Central memory CD4-positive, alpha-beta T cell (primary cell): Measurements from ENCODE around the gene VILL.
"Not testable (repeated sequence)": the region's sequence is repeated elsewhere in the genome, so short reads cannot be mapped to it uniquely, and the experiment has no call there.

ENCODE experiments used
- DNase-seq: peaks from one replicate; pipeline ENCODE4 v3.0.0; 2022

The VILL gene

GRCh38 chr3:37987315-37987697 lies 3.3 kb upstream of the VILL start:
- DNase-seq = no peak

GRCh38 chr3:37987751-37988179 lies 2.8 kb upstream of the VILL start:
- DNase-seq = no peak

- not testable (repeated sequence) for DNase-seq
Observed at GRCh38 chr3:37988376-37988775, 2.2 kb upstream of the VILL start.

- DNase-seq = no peak
Observed at GRCh38 chr3:37988931-37989525, 1.6 kb upstream of the VILL start.

- no peak for DNase-seq
Observed at GRCh38 chr3:37989821-37990480, 635 bp upstream of the VILL start.

GRCh38 chr3:37991109-37991508 lies 523 bp downstream of the VILL start:
- DNase-seq = no peak

- no peak for DNase-seq
Observed at GRCh38 chr3:37991823-37992222, 1.2 kb downstream of the VILL start.

GRCh38 chr3:37992271-37993066 lies 1.9 kb downstream of the VILL start:
- DNase-seq = no peak

GRCh38 chr3:37993067-37993455 lies 2.5 kb downstream of the VILL start:
- no peak for DNase-seq

GRCh38 chr3:37993460-37993819 lies 2.9 kb downstream of the VILL start:
- no peak for DNase-seq

- DNase-seq = peak; percentile 56
Observed at GRCh38 chr3:37993820-37994638, 3.4 kb downstream of the VILL start.

GRCh38 chr3:37994639-37994972 lies 4.0 kb downstream of the VILL start:
- DNase-seq = no peak

GRCh38 chr3:37995652-37996641 lies 5.4 kb downstream of the VILL start:
- DNase-seq = peak; percentile 34

GRCh38 chr3:37996785-37997301 lies 6.3 kb downstream of the VILL start:
- peak; percentile 77 for DNase-seq

- no peak for DNase-seq
Observed at GRCh38 chr3:37997342-37997741, 6.8 kb downstream of the VILL start.

GRCh38 chr3:37997791-37998370 lies 7.3 kb downstream of the VILL start:
- no peak for DNase-seq

- DNase-seq = no peak
Observed at GRCh38 chr3:37999836-38000235, 9.2 kb downstream of the VILL start.

- no peak for DNase-seq
Observed at GRCh38 chr3:38000242-38000916, 9.8 kb downstream of the VILL start.

GRCh38 chr3:38000965-38001455 lies 10.4 kb downstream of the VILL start:
- DNase-seq = no peak

- no peak for DNase-seq
Observed at GRCh38 chr3:38001456-38002081, 11.0 kb downstream of the VILL start.
